Fibroblast of peridontal ligament (primary cell): ENCODE data around the gene OR6C65.
"Not testable (repeated sequence)": the region's sequence is repeated elsewhere in the genome, so short reads cannot be mapped to it uniquely, and the experiment has no call there.

Source experiments
- DNase-seq: peaks from one replicate; pipeline ENCODE4 v3.0.0-alpha.2; 2010; ENCODE audit errors: extremely low read depth

OR6C65 gene

DNA sequence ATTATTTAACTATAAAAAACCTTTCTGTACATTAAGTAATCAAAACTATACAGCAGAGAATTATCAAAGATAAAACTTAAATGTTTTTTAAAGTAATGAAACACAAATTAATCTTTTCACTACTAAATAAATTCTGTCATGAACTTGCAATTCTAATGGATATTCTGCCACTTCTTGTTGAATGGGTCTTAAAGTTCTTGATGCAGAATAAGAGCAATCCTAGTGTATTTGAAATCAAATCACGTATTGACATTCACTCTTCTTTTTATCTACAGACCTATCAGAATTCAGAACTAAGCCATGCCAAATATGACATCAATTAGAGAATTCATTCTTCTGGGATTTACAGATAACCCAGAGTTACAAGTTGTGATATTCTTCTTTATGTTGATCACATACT, at the start of gene OR6C65:
Gene OR6C65, plus strand, starts transcription at position 301 of the 400 bp plus-strand sequence. Its CDS starts 0 bp downstream, at position 301.
- DNase-seq, result no peak

DNA sequence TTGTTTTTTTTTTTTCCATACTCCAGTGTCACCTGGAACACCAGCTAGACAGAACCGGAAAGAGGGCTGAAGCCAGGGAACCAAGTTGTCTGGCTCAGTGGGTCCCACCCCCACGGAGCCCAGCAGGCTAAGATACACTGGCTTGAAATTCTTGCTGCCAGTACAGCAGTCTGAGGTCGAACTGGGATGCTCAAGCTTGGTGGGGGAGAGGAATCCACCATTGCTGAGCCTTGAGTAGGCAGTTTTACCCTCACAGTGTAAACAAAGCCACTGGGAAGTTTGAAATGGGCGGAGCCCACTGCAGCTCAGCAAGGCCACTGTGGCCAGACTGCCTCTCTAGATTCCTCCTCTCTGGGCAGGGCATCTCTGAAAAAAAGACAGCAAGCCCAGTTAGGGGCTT, 45.0 kb upstream of the OR6C65 start:
- DNase-seq, result not testable (repeated sequence)

DNA sequence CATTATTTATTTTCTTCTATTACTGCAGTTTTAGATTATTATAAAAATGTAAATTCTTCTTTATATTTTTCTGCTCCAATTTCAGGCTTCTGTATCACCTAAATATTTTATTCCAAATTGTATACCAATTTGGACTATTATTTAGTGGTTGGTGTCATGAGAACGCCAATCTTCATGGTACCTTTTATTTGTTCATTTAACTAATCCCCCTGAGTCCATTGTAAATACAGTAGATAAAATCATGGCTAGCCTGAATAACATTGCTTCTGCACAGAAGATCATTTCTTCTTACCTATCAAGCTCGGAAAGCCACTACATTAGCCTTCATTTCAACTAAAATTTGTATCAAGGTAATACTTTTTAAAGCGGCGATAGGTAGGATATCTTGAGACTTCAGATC, 37.7 kb upstream of the OR6C65 start, which contains the start of gene OR6C75:
Gene OR6C75, plus strand, starts transcription at position 301 of the 400 bp plus-strand sequence. CDS start 2,136 bp downstream, outside the sequence.
- no peak for DNase-seq

DNA sequence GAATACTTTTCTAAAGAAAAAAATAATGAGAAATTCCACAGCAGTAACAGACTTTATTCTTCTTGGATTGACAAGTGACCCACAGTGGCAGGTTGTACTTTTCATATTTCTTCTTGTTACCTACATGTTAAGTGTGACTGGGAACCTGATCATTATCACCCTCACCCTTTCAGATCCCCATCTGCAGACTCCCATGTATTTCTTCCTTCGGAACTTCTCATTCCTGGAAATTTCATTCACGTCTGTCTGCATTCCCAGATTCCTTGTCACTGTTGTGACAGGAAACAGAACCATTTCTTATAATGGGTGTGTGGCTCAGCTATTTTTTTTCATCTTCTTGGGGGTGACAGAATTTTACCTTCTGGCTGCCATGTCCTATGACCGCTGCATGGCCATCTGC, 35.2 kb upstream of the OR6C65 start:
- no peak for DNase-seq

DNA sequence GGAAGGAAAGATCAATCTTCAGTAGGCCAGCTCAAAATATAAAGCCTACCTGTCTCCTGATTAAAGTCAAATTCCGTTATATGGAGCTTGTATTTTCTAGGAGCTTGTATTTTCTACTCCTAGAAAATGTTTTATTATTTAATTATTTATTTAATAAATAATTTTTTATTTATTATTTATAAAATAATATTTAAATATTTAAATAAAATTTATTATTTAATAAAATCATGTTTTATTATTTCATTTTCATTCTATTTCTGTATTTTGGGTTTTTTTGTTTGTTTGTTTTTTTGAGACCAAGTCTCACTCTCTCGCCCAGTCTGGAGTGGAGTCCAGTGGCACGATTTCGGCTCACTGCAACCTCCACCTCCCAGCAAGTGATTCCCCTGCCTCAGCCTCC, 27.8 kb upstream of the OR6C65 start:
- no peak for DNase-seq

DNA sequence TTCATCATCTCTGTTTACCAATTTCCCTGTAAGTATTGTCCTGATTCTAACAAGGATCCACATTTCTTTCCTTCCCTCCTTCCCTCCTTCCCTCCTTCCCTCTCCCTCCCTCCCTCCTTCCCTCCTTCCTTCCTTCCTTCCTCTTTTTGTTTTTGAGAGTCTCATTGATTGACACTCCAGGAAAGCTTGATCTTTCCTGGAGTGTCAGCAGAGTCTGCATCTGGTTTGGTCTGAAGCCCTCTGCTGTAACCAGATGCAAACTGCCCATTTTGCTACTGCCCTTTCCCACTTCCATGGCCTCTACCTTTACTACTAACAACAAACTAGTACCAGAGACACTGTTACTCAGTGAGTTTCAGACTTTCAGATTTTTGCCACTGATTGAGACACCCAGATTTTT, 14.4 kb upstream of the OR6C65 start:
- DNase-seq, result no peak

DNA sequence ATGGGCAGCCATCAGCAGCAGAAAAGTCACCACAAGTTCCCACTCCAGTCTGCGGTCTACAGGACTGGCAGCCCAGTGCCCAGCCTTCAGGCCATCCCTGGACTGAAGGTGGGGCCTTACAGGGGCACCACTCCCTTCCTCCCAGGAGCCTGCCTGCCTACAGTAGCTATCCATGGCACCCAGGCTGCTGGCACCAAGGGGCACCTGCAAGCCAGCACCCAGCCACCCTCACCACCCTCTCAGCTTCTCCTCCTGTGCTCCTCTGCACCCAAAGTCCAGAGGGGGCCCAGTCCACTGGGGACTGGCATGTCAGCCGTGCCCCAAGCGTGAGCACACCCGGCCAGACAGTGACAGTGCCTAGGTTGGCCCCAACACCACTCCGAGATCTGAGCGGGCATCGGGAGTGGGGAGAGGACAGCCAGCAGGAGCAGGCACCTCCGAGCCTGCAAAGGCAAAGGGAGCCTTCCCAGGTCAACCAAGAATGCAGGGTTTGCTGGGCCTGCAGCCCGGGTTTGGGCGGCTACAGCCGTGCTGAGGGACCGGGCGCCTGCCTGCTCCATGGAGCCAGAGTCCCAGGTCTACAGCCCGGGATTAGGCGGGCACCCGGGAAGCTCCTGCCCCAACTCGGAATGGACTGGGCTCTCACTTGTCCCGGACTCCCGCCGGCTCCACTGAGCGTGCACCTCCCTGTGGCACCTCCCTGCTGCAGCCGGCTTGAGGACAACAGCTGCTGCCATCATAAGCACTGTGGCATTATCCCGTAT, 8.1 kb upstream of the OR6C65 start:
- DNase-seq, result no peak

DNA sequence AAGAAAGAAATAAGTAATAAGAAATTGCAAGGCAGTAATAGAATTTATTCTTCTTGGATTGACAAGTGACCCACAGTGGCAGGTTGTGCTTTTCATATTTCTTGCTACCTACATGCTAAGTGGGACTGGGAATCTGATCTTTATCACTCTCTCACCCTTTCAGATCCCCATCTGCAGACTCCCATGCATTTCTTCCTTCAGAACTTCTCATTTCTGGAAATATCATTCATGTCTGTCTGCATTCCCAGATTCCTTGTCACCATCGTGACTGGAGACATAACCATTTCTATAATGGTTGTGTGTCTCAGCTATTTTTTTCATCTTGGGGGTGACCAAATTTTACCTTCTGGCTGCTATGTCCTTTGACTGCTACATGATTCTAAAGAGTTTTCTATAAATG, 4.0 kb upstream of the OR6C65 start:
- no peak for DNase-seq

DNA sequence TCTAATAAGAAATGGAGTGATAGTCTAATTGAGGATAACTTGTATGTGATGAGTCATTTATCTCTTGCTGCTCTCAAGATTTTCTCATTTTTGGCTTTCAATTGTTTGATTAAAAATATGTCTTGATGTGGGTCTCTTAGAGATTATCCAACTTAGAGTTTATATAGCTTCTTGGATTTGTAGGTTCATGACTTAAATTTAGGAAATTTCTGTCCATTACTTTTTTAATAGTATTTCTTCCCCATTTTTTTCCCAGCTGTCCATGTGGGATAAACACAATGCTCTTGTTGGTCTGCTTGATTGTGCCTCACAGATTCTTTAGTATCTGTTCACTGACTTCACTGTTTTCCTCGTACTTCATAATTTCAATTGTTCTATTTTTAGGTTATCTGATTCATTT, 7.5 kb downstream of the OR6C65 start:
- no peak for DNase-seq

DNA sequence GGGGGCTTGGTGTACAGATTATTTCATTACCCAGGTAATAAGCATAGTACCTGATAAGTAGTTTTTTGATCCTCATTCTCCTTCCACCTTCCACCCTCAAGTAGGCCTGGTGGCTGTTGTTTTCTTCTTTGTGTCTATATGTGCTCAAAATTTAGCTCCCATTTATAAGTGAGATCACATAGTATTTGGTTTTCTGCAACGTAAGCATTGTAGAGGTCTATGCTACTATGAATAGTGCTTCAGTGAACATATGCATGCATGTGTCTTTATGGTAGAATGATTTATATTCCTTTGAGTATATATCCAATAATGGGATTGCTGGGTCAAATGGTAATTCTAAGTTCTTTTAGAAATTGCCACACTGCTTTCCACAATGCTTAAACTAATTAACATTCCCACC, 8.8 kb downstream of the OR6C65 start:
- not testable (repeated sequence) for DNase-seq

DNA sequence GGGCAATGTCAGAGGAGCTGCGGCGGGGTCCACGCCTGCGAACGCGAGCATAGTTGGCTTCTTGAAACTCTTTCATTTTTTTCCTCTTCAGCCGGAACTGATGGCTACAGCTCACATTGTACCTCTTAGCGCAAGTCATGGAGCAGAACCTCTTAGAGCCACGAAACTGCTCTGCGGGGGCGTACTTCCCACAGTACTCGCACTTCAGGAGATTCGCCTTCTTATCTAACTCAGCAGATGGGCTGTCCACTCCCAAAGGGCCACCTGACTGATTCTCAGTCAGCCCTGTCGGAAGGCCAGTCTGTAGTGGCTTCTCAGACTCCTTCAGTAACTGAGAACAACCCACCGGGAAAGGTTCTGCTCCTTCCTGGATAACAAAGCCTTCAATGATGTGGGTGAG, 11.8 kb downstream of the OR6C65 start:
- DNase-seq, result not testable (repeated sequence)

DNA sequence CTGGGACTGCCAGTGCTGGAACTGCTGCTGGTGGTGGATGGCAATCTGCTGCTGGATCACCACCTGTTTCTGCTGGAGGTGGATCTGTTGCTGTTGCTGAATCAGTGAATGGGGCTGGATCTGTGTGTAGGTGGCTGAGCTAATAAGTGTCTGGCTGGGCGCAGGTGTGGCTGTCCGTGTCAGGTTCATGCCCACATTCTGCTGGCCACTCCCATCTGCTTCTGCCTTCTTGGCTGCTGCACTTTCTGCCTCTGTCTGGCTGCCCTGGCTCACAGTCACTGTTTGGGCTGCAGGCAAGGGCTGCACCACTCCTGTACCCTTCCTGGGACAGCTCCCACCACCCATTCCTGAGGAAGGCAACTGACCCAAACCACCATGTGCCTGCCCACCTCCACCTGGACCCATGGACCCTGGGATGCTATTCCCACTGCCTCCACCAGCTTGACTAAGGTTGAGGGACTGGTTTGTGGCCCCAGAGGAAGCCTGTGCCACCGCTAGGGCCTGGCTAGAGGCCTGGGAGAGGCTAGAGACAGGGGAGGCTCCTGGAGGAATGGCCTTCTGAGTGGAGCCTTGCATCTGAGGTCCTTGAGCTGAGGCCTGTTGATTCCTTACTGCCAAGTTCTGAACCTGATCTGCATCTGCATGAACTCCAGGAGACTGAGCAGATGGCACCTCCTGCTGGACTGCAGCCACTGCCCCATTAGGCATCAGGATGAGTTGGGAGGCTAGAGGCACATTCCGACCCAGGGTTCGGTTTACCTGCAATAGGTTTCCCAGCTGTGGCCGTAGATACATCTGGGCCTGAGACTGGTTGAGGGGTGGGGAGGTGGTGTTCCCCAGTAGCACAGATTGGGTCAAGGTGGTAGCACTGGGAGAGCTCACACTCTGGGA, 13.4 kb downstream of the OR6C65 start:
- not testable (repeated sequence) for DNase-seq

DNA sequence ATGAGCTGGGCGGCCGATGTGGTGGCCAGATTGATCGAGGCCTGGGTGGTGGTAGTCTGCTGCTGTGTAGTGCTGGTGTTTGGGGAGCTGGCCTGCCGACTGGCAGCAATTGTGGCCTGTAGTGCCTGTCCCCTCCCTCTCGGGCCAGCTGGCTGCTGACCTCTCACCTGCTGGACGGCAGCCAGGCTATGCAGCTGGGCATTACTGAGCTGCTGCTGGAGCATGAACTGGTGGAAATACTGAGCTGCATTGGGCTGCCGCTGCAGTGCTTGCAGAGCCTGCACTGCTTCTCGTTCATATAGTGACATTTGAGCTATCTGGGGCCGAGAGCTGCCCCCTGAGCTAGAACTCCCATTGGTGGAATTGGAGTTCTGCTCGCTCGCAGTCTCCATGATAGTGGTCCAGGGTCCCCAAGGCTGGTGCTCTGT, 14.1 kb downstream of the OR6C65 start:
- DNase-seq, result not testable (repeated sequence)

DNA sequence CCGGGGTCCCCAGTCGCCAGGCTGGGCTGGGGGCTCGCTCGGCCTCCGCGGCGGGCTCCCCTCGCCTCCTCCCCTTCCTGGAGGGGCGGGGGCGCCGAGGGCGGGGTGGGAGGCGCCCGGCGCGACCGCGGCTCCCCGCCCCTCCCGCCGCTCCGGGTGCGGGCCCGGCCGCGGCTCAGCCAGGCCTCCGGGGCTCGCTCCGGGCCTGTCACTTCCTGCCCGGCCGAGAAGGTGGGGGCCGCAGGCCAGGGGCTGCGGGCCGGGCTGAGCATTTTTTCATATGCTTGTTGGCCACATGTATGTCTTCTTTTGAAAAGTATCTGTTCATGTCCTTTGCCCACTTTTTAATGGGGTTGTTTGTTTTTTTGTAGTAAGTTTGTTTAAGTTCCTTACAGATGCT, 14.6 kb downstream of the OR6C65 start:
- not testable (repeated sequence) for DNase-seq

DNA sequence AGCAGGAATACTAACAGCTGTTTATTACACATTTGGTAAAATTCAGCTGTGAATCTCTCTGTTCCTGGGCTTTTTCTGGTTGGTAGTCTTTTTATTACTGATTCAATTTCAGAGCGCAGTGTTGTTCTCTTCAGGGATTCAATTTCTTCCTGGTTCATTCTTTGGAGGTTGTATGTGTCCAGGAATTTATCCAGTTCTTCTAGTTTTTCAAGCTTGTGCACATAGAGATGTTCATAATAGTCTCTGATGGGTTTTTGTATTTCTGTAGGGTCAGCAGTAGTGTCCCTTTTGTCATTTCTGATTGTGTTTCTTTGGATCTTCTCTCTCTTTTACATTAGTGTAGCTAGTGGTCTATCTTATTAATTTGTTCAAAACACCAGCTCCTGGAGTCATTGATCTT, 16.6 kb downstream of the OR6C65 start:
- DNase-seq, result no peak

DNA sequence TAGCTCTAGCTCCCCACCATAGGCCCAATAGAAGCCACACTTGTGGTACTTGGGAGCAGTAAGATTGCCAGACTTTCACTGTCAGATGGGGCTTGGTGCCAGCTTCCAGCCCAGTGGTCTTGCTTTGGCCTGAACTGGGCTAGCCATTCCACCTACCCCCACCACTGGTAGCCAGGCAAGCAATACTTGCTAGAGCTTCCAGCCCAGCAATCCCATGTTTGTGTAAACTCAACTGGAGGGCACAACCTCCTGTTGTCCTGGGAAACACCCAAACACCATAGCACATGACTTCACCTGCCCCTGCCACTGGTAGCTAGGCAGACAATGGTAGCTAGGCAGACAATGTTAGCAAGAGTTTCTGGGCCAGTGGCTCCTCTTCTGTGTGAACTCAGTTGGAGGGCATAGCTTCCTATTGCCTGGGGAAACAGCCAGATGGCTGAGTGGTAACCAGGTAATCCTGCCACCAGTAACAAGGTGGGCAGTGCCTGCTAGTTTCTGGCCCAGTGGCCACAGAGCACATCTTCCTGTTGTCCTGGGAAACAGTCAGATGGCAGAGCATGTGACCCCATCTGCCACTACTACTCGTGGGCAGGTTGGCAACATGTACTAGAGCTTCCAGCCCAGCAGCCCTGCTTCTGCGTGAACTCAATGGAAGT, 20.1 kb downstream of the OR6C65 start:
- DNase-seq, result no peak

DNA sequence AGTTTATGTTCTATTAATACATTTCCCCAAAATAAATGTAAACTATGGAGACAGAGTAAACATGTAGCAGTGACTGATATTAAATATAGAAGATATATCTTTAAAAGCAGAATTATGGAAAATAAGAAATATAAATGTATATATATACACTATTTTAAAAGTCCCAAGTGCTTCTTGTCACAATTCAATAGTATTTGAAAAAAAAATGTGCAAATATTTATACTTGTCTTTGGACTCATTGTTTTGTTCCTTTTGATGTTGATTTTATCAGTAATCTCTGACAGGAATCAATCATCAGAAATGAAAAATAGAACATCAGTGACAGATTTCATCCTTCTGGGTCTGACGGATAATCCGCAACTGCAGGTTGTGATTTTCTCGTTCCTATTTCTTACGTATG, 25.6 kb downstream of the OR6C65 start, which contains the start of gene OR6C76:
Gene OR6C76, plus strand, starts transcription at position 301 of the 400 bp plus-strand sequence. Its CDS starts 0 bp downstream, at position 301.
- no peak for DNase-seq

DNA sequence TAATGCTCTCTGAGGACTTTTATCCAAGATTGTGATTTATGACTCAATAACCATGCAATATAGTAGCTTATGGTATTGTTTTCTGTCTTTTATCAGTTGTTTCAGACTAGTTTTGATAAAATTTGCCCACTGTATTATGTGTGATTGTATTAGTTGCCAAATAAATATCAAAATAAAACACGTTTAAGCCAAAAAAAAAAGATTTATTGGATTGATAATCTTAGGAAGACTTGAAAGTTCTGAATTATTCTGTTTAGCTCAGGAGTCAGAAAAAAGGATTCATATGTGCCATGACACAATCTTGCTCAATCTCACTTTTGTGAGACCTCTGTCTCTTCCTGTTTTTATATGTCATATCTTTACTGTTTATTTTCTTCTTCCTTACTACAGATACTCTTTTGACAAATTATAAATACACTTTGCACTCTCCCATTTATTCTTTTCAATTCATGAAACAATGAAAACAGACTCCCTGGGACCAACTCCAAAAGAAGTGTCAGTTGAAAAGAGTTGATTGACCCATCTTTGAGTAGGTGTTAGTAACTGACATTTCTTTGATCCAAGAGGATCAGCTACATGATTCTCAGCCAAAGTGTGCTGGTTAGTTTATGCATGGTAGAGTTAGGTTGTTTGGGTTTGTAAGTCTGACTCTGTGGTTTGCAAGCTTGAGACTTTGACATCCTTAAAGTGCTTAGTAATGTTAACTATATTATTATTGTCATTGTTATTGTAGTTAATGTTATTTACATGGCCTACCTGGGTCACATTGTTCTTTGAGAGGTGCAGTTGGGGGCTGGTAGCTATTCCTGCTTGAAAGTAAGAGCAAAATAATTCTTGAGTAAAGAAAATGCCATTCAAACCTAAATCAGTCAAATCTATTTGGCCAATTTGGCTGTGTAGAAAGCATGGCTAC, 28.3 kb downstream of the OR6C65 start:
- DNase-seq, result no peak

DNA sequence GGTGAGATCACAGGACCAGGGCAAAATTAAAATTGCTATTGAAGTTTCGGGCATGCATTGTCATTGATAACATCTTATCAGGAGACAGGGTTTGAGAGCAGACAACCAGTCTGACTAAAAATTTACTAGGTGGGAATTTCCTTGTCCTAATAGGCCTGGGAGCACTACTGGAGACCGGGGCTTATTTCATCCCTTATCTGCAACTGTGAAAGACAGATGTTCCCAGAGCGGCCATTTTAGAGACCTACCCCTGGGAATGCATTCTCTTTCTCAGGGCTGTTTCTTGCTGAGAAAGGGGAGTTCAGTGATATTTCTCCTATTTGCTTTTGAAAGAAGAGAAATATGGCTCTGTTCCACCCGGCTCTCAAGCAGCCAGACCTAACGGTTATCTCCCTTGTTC, 40.9 kb downstream of the OR6C65 start:
- DNase-seq, result not testable (repeated sequence)

DNA sequence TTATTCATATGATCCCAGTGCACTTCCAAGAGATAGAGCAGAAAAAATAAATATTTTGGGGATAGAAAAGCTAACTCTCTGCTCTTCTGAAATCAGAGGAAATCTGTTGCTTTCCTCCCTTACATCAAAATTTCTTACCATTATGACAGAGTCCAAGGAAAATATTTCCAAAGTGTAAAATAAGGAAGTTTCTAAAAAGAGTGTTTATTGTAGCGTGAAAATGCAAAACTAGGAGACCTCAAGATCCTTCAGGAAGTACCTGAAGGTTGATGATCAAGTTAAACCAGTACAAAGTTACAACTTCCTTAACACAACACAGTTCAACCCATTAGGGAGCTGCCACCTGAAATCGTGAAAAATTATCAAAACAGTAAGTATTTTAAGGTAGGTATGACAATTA, 43.4 kb downstream of the OR6C65 start, which contains the start of gene OR6C2:
Gene OR6C2, plus strand, starts transcription at position 301 of the 400 bp plus-strand sequence. CDS start 8,138 bp downstream, outside the sequence.
- no peak for DNase-seq

DNA sequence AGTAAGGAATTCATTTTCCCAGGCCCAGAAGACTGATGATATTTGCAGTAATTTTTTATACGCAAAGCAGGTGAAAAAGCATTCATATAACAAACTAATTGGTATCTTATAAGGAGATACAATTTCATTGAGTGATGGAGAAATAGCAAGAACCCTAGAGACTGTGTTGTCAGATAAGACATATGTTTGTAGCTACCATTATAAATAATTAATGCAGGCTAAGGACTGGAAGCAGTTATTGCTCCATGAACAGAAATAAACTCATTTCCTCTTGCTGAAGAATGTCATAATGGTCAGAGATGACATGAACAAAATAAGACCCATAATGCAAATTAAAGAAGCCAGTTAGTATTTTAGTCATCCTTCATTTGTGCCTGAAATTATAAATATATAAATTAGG, 45.0 kb downstream of the OR6C65 start:
- DNase-seq, result no peak
